GM12874 (cell line): ENCODE results near the gene ALDH3A1.

Experiments
- CTCF ChIP-seq: IDR thresholded peaks from 2 replicates; pipeline ENCODE4 v1.5.1; 2011; ENCODE audit warnings: low read depth, mild to moderate bottlenecking, control low read depth, low read length, moderate library complexity; ENCODE audit not compliant: insufficient read depth

The ALDH3A1 gene

GRCh38 chr17:19750020-19750572, 2.0 kb upstream of the ALDH3A1 start:
- TF ChIP-seq CTCF, result no peak

GRCh38 chr17:19748807-19749193, 702 bp upstream of the ALDH3A1 start:
- TF ChIP-seq CTCF, result no peak

DNA sequence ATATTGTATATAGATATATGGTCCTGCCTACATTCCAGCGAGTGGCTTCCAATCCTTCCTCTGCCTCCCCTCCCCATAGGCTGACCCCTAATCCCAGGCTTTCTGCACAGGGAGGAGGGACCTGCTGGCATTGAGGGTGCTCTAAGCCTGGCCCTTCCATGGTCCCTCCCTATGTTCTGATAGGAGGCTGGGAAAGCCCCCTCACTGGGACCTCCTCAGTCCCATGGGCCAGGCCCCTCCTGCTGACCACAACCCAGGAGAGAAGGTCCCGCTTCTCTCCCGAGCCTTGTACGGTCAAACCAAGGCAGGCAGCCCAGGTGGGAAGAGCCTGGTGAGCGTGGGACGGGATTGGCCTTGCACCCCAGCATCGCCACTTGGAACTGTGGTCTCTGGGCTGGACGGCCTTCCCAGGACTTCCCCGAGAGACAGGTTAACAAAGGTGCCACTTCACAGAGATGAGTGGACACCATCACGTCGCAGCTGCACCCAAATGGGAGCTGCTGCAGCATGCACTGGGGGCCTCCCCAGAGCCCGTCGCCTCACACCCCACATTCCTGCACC, 859 bp downstream of the ALDH3A1 start:
- no peak for TF ChIP-seq CTCF

DNA sequence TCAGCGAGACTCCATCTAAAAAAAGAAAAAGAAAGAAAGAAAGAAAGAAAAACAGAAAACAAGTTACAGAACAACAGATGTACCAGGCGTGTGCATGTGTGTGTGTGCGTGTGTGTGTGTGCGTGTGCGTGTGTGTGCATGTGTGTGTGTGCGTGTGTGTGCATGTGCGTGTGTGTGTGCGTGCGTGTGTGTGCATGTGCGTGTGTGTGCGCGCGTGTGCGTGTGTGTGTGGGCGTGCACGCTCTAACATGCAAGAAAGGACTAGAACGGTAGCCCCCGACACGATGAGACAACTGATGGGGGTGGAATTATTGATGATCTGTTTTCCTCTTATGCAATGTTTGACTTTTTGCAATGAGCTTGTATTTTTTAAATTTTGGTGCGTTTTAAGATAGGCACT, 1.6 kb downstream of the ALDH3A1 start:
- TF ChIP-seq CTCF, result no peak

- TF ChIP-seq CTCF, result peak; percentile 96
Observed at GRCh38 chr17:19744922-19745757, 3.0 kb downstream of the ALDH3A1 start.

- TF ChIP-seq CTCF, result no peak
Observed at GRCh38 chr17:19744492-19744891, 3.6 kb downstream of the ALDH3A1 start.
